Glutamatergic neuron (in vitro differentiated cells): ENCODE results near the gene PREP. TPM values are rescaled to one million over a fixed set of nuclear protein-coding genes. Genes with fewer than 3 reads are reported as not detected.
A peak's percentile ranks its signal among the peaks of the same experiment; 100 is the strongest.

Source experiments
- DNase-seq: peaks from one replicate; pipeline ENCODE4 v3.0.0; 2022
- H3K27ac Mint-ChIP-seq: one replicate; pipeline ENCODE4 v1.8.0; 2020; ENCODE audit warnings: mild to moderate bottlenecking, mixed read lengths, inconsistent platforms; ENCODE audit not compliant: unreplicated experiment
- H3K27me3 Mint-ChIP-seq: one replicate; pipeline ENCODE4 v1.8.0; 2020; ENCODE audit warnings: mild to moderate bottlenecking, moderate library complexity, mixed read lengths, inconsistent platforms; ENCODE audit not compliant: unreplicated experiment
- H3K36me3 Mint-ChIP-seq: one replicate; pipeline ENCODE4 v1.8.0; 2020; ENCODE audit warnings: mild to moderate bottlenecking, mixed read lengths, inconsistent platforms; ENCODE audit not compliant: unreplicated experiment
- H3K4me1 Mint-ChIP-seq: one replicate; pipeline ENCODE4 v1.8.0; 2020; ENCODE audit warnings: mild to moderate bottlenecking, low read depth, mixed read lengths, inconsistent platforms; ENCODE audit not compliant: unreplicated experiment
- H3K4me3 Mint-ChIP-seq: one replicate; pipeline ENCODE4 v1.8.0; 2020; ENCODE audit warnings: mild to moderate bottlenecking, mixed read lengths, inconsistent platforms; ENCODE audit not compliant: unreplicated experiment
- H3K9me3 Mint-ChIP-seq: one replicate; pipeline ENCODE4 v1.8.0; 2020; ENCODE audit warnings: mild to moderate bottlenecking, moderate library complexity, mixed read lengths, inconsistent platforms; ENCODE audit not compliant: unreplicated experiment
- CTCF ChIP-seq: fragments of 200-600 bp; sonication (generic); IDR thresholded peaks from one replicate; pipeline ENCODE4 v1.5.0; 2021; ENCODE audit not compliant: partially characterized antibody, unreplicated experiment
- total RNA-seq: library from RNA; stranded (reverse); fragmentation: NEBNext Ultra II Directional; extraction: Animal tissue kit (Norgen Biotek cat#: 25700); gene quantifications from one replicate; pipeline ENCODE4 v1.2.1, GENCODE V29; 2021; ENCODE audit not compliant: unreplicated experiment

The PREP gene
- total RNA-seq, 1 donor from 2014 or later: 206 TPM

GRCh38 chr6:105278035-105278434, 124.8 kb downstream of the PREP start:
- DNase-seq: no peak
- Mint-ChIP-seq H3K9me3 (peaks cover 13% of the 10 kb centered on the region), H3K27ac (peak overlapping the region; percentile 33), H3K36me3 (peaks cover 22% of the 10 kb centered on the region), H3K4me3 (no peak overlapping the region), H3K27me3 (peaks cover 7% of the 10 kb centered on the region), H3K4me1 (peaks cover 27% of the 10 kb centered on the region)
- no peak for TF ChIP-seq CTCF

- no peak for DNase-seq
- peaks cover 5% of the 10 kb centered on the region for H3K27me3 Mint-ChIP-seq
- H3K4me3 Mint-ChIP-seq: no peak overlapping the region
- H3K36me3 Mint-ChIP-seq: peaks cover 18% of the 10 kb centered on the region
- H3K4me1 Mint-ChIP-seq: peaks cover 17% of the 10 kb centered on the region
- H3K27ac Mint-ChIP-seq: no peak overlapping the region
- peaks cover 5% of the 10 kb centered on the region for H3K9me3 Mint-ChIP-seq
- TF ChIP-seq CTCF: no peak
These were observed 126.5 kb downstream of the PREP start for GRCh38 chr6:105276374-105276773.

GRCh38 chr6:105275542-105275941, 127.3 kb downstream of the PREP start:
- Mint-ChIP-seq H3K27me3 (peaks cover 8% of the 10 kb centered on the region), H3K9me3 (peaks cover 4% of the 10 kb centered on the region), H3K4me3 (no peak overlapping the region), H3K4me1 (peaks cover 16% of the 10 kb centered on the region), H3K27ac (no peak overlapping the region), H3K36me3 (peaks cover 14% of the 10 kb centered on the region)
- no peak for DNase-seq
- TF ChIP-seq CTCF: no peak

- no peak for DNase-seq
- peaks cover 4% of the 10 kb centered on the region for H3K9me3 Mint-ChIP-seq
- peaks cover 16% of the 10 kb centered on the region for H3K4me1 Mint-ChIP-seq
- no peak overlapping the region for H3K27ac Mint-ChIP-seq
- no peak for TF ChIP-seq CTCF
- H3K36me3 Mint-ChIP-seq: peaks cover 14% of the 10 kb centered on the region
- H3K27me3 Mint-ChIP-seq: peaks cover 8% of the 10 kb centered on the region
- no peak overlapping the region for H3K4me3 Mint-ChIP-seq
These were observed 128.2 kb downstream of the PREP start for GRCh38 chr6:105274678-105275077.

GRCh38 chr6:105273589-105273988, 129.3 kb downstream of the PREP start:
- Mint-ChIP-seq H3K27me3 (peaks cover 8% of the 10 kb centered on the region), H3K36me3 (peaks cover 14% of the 10 kb centered on the region), H3K27ac (peak overlapping the region; percentile 48), H3K9me3 (peaks cover 4% of the 10 kb centered on the region), H3K4me1 (peaks cover 16% of the 10 kb centered on the region), H3K4me3 (no peak overlapping the region)
- no peak for DNase-seq
- TF ChIP-seq CTCF: no peak
